Calu3 (cell line): Measurements from ENCODE around the gene HSDL1. TPM values are rescaled to one million over a fixed set of nuclear protein-coding genes. Genes with fewer than 3 reads are reported as not detected.
"Not testable (repeated sequence)": the region's sequence is repeated elsewhere in the genome, so short reads cannot be mapped to it uniquely, and the experiment has no call there.

Source experiments
- BruUV-seq: library from RNA; stranded (reverse); fragments of 400-500 nt; replicated peaks from 2 replicates; lab custom pipeline; 2021; lab: Mats Ljungman, UMichigan
- CTCF ChIA-PET: fragments of 300-600 bp; sonication (Branson Sonifier 250); formaldehyde crosslinking; loops from one replicate; lab custom pipeline; 2022; ENCODE audit warnings: antibody characterized with exemption; lab: Charles Lee
- DNase-seq: peaks from one replicate; pipeline ENCODE4 v3.0.0; 2022
- H3K27ac Mint-ChIP-seq: one replicate; pipeline ENCODE4 v1.8.0; 2022; ENCODE audit warnings: mixed read lengths; ENCODE audit not compliant: unreplicated experiment
- H3K27me3 Mint-ChIP-seq: one replicate; pipeline ENCODE4 v1.8.0; 2022; ENCODE audit warnings: mixed read lengths; ENCODE audit not compliant: unreplicated experiment
- H3K36me3 Mint-ChIP-seq: one replicate; pipeline ENCODE4 v1.8.0; 2022; ENCODE audit warnings: mild to moderate bottlenecking, moderate library complexity, mixed read lengths; ENCODE audit not compliant: insufficient read depth, unreplicated experiment
- H3K4me1 Mint-ChIP-seq: one replicate; pipeline ENCODE4 v1.8.0; 2022; ENCODE audit warnings: mild to moderate bottlenecking, low read depth, mixed read lengths; ENCODE audit not compliant: unreplicated experiment
- H3K4me3 Mint-ChIP-seq: one replicate; pipeline ENCODE4 v1.8.0; 2022; ENCODE audit warnings: mild to moderate bottlenecking, low read depth, moderate library complexity, mixed read lengths; ENCODE audit not compliant: unreplicated experiment
- H3K9me3 Mint-ChIP-seq: one replicate; pipeline ENCODE4 v1.8.0; 2022; ENCODE audit warnings: low read depth, mixed read lengths; ENCODE audit not compliant: unreplicated experiment
- CTCF ChIP-seq: fragments of 200-600 bp; IDR thresholded peaks from one replicate; pipeline ENCODE4 v1.8.0; 2022; ENCODE audit warnings: antibody characterized with exemption; ENCODE audit not compliant: unreplicated experiment
- intact Hi-C: fragments of 100-400 bp; cut with micrococcal nuclease; formaldehyde crosslinking; loops from one replicate; pipeline ENCODE4 v1.10.0; 2022; ENCODE audit not compliant: unreplicated experiment
- total RNA-seq: library from RNA; stranded (reverse); gene quantifications from 2 replicates; pipeline ENCODE4 v1.2.3, GENCODE V29; 2022

The HSDL1 gene
- total RNA-seq, 1 experiment from 2014 or later = 20.8 TPM

GRCh38 chr16:84115919-84116719 lies 28.9 kb downstream of the HSDL1 start:
- no TSS peak for BruUV-seq
- DNase-seq = no peak

DNA sequence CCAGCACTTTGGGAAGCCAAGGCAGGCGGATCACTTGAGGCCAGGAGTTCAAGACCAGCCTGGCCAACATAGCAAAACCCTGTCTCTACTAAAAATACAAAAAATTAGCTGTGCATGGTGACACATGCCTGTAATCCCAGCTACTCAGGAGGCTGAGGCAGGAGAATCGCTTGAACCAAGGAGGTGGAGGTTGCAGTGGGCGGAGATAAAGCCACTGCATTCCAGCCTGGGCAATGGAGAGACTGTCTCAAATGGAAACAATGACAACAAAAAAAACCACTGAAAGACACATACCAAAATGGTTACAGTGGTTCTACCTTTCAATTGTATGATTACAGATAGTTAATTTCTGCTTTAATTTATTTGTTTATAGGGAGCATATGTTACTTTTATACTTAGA lies 33.0 kb downstream of the HSDL1 start:
- H3K27me3 Mint-ChIP-seq, H3K4me1 Mint-ChIP-seq, H3K9me3 Mint-ChIP-seq, BruUV-seq, H3K4me3 Mint-ChIP-seq, intact Hi-C loops, H3K27ac Mint-ChIP-seq, DNase-seq: not testable (repeated sequence)
- CTCF ChIA-PET = interaction anchor here (0.7 kb wide), 3 partner anchors 28 to 1975 kb away, joined by 3 to 4 read pairs (median 3); partner anchors contain the start of gene TAF1C
- peaks cover 20% of the 10 kb centered on the region for H3K36me3 Mint-ChIP-seq

More at GRCh38 chr16:84115919-84116719, 28.9 kb downstream of the HSDL1 start:
- no peaks in the 10 kb centered on the region for H3K9me3 Mint-ChIP-seq
- TF ChIP-seq CTCF = peak; percentile 39
- peak overlapping the region; percentile 82 for H3K4me3 Mint-ChIP-seq
- peak overlapping the region; percentile 88 for H3K27ac Mint-ChIP-seq
- H3K4me1 Mint-ChIP-seq = peaks cover 8% of the 10 kb centered on the region
- no peaks in the 10 kb centered on the region for H3K27me3 Mint-ChIP-seq
- peaks cover 29% of the 10 kb centered on the region for H3K36me3 Mint-ChIP-seq
- CTCF ChIA-PET = interaction anchor here (0.7 to 1.8 kb wide), 8 partner anchors 13 to 71 kb away, joined by 3 to 15 read pairs (median 4); partner anchors contain the start of genes DNAAF1, HSDL1 and TAF1C
- intact Hi-C loops = no loop called here

GRCh38 chr16:84111525-84111924 lies 33.5 kb downstream of the HSDL1 start:
- Mint-ChIP-seq H3K36me3 (peaks cover 16% of the 10 kb centered on the region), H3K4me3 (no peak overlapping the region), H3K9me3 (no peaks in the 10 kb centered on the region), H3K27me3 (no peaks in the 10 kb centered on the region), H3K4me1 (peaks cover 8% of the 10 kb centered on the region), H3K27ac (no peak overlapping the region)
- intact Hi-C loops = no loop called here
- no peak for TF ChIP-seq CTCF
- CTCF ChIA-PET = interaction anchor here (0.7 kb wide), 3 partner anchors 29 to 1976 kb away, joined by 3 to 4 read pairs (median 3); partner anchors contain the start of gene TAF1C
- BruUV-seq = no TSS peak
- no peak for DNase-seq

GRCh38 chr16:84110527-84110926 lies 34.5 kb downstream of the HSDL1 start:
- Mint-ChIP-seq H3K9me3 (no peaks in the 10 kb centered on the region), H3K4me3 (no peak overlapping the region), H3K27me3 (no peaks in the 10 kb centered on the region), H3K27ac (no peak overlapping the region), H3K4me1 (peaks cover 8% of the 10 kb centered on the region), H3K36me3 (peaks cover 6% of the 10 kb centered on the region)
- intact Hi-C loops = no loop called here
- no TSS peak for BruUV-seq
- CTCF ChIA-PET = no interaction called here
- DNase-seq = no peak
- TF ChIP-seq CTCF = no peak
